Renal cortical epithelial cell (primary cell): ENCODE results near the gene PRKACG. TPM values are rescaled to one million over a fixed set of nuclear protein-coding genes. Genes with fewer than 3 reads are reported as not detected.

ENCODE experiments used
- total RNA-seq: library from RNA; depleted of rRNA; stranded (reverse); fragments of >200 nt; gene quantifications from 2 replicates; pipeline ENCODE4 v1.2.3, GENCODE V29; 2014

The PRKACG gene
- total RNA-seq, 1 donor from 2014 or later, result not detected

Other genes with a start within 250 kb of the PRKACG start
- gene FXN, start 21.6 kb upstream of the PRKACG start, total RNA-seq, result 2.4 and 8.7 TPM in 2 replicates
- 152 and 405 TPM in 2 replicates for gene TJP2, start 160.2 kb upstream of the PRKACG start, total RNA-seq